ENCODE data around the gene SLC41A3.
"Not testable (repeated sequence)": the region's sequence is repeated elsewhere in the genome, so short reads cannot be mapped to it uniquely, and the experiment has no call there.

SLC41A3 gene

DNA sequence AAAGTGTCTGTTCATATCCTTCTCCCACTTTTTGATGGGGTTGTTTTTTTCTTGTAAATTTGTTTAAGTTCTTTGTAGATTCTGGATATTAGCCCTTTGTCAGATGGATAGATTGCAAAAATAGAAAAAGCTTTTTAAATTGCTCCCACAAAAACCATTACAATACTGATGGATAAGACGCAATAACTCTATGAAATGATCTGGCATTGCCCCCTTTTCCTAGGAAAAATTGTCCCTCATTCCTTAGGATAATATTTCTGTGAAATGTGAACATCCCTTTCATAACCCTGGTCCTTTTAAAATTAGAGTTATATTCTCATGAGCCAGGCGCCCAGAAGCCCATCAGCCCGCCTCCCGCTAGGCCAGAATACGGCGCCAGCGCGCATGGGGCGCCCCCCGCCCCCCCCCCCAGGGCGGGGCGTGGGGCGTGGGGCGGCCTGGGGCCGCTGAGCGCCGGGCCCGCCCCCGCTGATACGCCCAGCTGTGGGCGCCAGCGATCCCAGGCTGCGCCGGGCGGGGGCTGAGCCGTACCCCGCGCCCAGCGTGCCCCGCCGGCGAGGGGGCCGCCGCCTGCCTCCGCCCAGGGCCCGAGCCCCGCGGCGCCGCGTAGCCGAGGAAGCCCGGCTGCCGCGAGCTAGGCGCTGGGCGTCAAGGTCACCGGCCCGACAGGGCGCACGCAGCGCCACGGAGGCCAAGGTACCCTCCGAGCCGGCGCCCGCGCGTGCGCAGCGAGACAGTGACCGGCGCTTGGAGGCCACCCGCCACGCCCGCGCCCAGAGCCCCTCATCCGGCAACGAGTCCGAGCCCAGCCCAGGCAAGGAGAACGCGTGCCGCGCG lies 126.0 kb downstream of the SLC41A3 start:
- TF ChIP-seq, protein P1, sequence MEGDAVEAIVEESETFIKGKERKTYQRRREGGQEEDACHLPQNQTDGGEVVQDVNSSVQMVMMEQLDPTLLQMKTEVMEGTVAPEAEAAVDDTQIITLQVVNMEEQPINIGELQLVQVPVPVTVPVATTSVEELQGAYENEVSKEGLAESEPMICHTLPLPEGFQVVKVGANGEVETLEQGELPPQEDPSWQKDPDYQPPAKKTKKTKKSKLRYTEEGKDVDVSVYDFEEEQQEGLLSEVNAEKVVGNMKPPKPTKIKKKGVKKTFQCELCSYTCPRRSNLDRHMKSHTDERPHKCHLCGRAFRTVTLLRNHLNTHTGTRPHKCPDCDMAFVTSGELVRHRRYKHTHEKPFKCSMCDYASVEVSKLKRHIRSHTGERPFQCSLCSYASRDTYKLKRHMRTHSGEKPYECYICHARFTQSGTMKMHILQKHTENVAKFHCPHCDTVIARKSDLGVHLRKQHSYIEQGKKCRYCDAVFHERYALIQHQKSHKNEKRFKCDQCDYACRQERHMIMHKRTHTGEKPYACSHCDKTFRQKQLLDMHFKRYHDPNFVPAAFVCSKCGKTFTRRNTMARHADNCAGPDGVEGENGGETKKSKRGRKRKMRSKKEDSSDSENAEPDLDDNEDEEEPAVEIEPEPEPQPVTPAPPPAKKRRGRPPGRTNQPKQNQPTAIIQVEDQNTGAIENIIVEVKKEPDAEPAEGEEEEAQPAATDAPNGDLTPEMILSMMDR (IDR thresholded peaks at IDR 0.05; ENCODE audit: low read depth, low read length, missing control alignments): no peak
- no peak for DNase-seq (ENCODE audit: extremely low read depth, low read depth)
- H3K4me3 ChIP-seq (replicated peaks; ENCODE audit: low read depth, low read length): no peak overlapping the region

DNA sequence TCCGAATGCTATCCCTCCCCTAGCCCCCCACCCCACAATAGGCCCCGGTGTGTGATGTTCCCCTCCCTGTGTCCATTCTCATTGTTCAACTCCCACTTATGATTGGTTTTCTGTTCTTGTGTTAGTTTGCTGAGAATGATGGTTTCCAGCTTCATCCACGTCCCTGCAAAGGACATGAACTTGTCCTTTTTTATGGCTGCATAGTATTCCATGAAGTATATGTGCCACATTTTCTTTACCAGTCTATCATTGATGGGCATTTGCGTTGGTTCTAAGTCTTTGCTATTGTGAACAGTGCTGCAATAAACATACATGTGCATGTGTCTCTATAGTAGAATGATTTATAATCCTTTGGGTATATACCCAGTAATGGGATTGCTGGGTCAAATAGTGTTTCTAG lies 126.9 kb downstream of the SLC41A3 start:
- not testable (repeated sequence) for DNase-seq (ENCODE audit: extremely low read depth, low read depth); H3K4me3 ChIP-seq (replicated peaks; ENCODE audit: low read depth, low read length)
